HCT116 (cell line): ENCODE measurements around the gene MACROH2A1.
"Not testable (repeated sequence)": the region's sequence is repeated elsewhere in the genome, so short reads cannot be mapped to it uniquely, and the experiment has no call there.

Experiments used
- CBX3 ChIP-seq: IDR thresholded peaks from 2 replicates; pipeline ENCODE4 v1.6.1; 2012; ENCODE audit warnings: low read depth
- CEBPB ChIP-seq: IDR thresholded peaks from 2 replicates; pipeline ENCODE4 v1.6.1; 2012; ENCODE audit warnings: low read depth
- EGR1 ChIP-seq: IDR thresholded peaks from 2 replicates; pipeline ENCODE4 v1.6.1; 2012; ENCODE audit warnings: low read depth
- ELF1 ChIP-seq: IDR thresholded peaks from 2 replicates; pipeline ENCODE4 v1.6.1; 2012; ENCODE audit warnings: low read depth, borderline replicate concordance
- EZH2 ChIP-seq: fragments of 200-600 bp; sonication (generic); IDR thresholded peaks from 2 replicates; pipeline ENCODE4 v1.6.1; 2017; ENCODE audit warnings: antibody characterized with exemption, mixed run types
- EZH2phosphoT487 ChIP-seq: fragments of 200-600 bp; IDR thresholded peaks from 2 replicates; pipeline ENCODE4 v1.6.1; 2018; ENCODE audit warnings: antibody characterized with exemption, borderline replicate concordance
- POLR2A ChIP-seq: IDR thresholded peaks from 2 replicates; pipeline ENCODE4 v1.7.0; 2011; ENCODE audit warnings: borderline replicate concordance; ENCODE audit not compliant: insufficient read depth, insufficient read length; ENCODE audit errors: extremely low read depth
- POLR2AphosphoS5 ChIP-seq: IDR thresholded peaks from 2 replicates; pipeline ENCODE4 v1.6.1; 2011; ENCODE audit warnings: mild to moderate bottlenecking, low read depth, low read length, moderate library complexity
- RAD21 ChIP-seq: IDR thresholded peaks from 2 replicates; pipeline ENCODE4 v1.6.1; 2012; ENCODE audit warnings: low read depth, mild to moderate bottlenecking
- YY1 ChIP-seq: IDR thresholded peaks from 2 replicates; pipeline ENCODE4 v1.6.1; 2011; ENCODE audit warnings: low read length, low read depth, moderate library complexity, mild to moderate bottlenecking; ENCODE audit not compliant: insufficient replicate concordance; ENCODE audit errors: extremely low read depth
- TF ChIP-seq, protein P1 (sequence below): IDR thresholded peaks from 2 replicates; pipeline ENCODE4 v1.6.1; 2012
- TF ChIP-seq, protein P2 (sequence below), 3 experiments: fragments of 200-600 bp in 1 of 3; sonication (generic) in 1 of 3; IDR thresholded peaks in 2 of 3; conservative IDR thresholded peaks in 1 of 3; 2 replicates each; pipeline ENCODE4 v1.5.1; 2012 to 2017; ENCODE audit warnings: low read depth in 2 of 3, low read length in 2 of 3, antibody characterized with exemption in 1 of 3, borderline replicate concordance in 1 of 3, control low read depth in 1 of 3, mild to moderate bottlenecking in 1 of 3, mixed read lengths in 1 of 3, mixed run types in 1 of 3, moderate library complexity in 1 of 3; ENCODE audit not compliant: insufficient read depth in 1 of 3
- TF ChIP-seq, protein P3 (sequence below): IDR thresholded peaks from 2 replicates; pipeline ENCODE4 v1.6.1; 2012; ENCODE audit warnings: low read depth
- TF ChIP-seq, protein P4 (sequence below): IDR thresholded peaks from 2 replicates; pipeline ENCODE4 v1.6.1; 2011; ENCODE audit warnings: mild to moderate bottlenecking, low read length, moderate library complexity; ENCODE audit not compliant: insufficient replicate concordance; ENCODE audit errors: extremely low read depth

DNA sequence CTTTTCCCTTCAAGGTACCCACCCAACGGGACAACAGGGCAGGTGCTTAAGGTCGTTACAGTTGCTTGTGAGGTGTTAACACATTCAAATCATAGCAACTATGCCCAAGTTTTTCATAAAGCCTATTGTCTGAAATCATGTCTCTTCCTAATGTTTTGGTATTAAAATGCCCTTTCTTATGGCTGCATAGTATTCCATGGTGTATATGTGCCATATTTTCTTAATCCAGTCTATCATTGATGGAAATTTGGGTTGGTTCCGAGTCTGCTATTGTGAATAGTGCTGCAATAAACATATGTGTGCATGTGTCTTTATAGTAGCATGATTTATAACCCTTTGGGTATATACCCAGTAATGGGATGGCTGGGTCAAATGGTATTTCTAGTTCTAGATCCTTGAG, 35.7 kb downstream of the MACROH2A1 start:
- TF ChIP-seq, protein P1, sequence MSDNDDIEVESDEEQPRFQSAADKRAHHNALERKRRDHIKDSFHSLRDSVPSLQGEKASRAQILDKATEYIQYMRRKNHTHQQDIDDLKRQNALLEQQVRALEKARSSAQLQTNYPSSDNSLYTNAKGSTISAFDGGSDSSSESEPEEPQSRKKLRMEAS = not testable (repeated sequence)
- not testable (repeated sequence) for TF ChIP-seq POLR2AphosphoS5, POLR2A, ELF1, EZH2, CBX3, RAD21, EGR1, CEBPB, EZH2phosphoT487, YY1
- TF ChIP-seq, protein P2, sequence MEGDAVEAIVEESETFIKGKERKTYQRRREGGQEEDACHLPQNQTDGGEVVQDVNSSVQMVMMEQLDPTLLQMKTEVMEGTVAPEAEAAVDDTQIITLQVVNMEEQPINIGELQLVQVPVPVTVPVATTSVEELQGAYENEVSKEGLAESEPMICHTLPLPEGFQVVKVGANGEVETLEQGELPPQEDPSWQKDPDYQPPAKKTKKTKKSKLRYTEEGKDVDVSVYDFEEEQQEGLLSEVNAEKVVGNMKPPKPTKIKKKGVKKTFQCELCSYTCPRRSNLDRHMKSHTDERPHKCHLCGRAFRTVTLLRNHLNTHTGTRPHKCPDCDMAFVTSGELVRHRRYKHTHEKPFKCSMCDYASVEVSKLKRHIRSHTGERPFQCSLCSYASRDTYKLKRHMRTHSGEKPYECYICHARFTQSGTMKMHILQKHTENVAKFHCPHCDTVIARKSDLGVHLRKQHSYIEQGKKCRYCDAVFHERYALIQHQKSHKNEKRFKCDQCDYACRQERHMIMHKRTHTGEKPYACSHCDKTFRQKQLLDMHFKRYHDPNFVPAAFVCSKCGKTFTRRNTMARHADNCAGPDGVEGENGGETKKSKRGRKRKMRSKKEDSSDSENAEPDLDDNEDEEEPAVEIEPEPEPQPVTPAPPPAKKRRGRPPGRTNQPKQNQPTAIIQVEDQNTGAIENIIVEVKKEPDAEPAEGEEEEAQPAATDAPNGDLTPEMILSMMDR (IDR thresholded peaks at IDR 0.05 in 2 of 3, conservative IDR thresholded peaks at IDR 0.05 in 1 of 3; ENCODE audit: borderline replicate concordance in 1 of 3, insufficient read depth in 1 of 3, low read depth in 2 of 3, low read length in 2 of 3) = not testable (repeated sequence)
- TF ChIP-seq, protein P3, sequence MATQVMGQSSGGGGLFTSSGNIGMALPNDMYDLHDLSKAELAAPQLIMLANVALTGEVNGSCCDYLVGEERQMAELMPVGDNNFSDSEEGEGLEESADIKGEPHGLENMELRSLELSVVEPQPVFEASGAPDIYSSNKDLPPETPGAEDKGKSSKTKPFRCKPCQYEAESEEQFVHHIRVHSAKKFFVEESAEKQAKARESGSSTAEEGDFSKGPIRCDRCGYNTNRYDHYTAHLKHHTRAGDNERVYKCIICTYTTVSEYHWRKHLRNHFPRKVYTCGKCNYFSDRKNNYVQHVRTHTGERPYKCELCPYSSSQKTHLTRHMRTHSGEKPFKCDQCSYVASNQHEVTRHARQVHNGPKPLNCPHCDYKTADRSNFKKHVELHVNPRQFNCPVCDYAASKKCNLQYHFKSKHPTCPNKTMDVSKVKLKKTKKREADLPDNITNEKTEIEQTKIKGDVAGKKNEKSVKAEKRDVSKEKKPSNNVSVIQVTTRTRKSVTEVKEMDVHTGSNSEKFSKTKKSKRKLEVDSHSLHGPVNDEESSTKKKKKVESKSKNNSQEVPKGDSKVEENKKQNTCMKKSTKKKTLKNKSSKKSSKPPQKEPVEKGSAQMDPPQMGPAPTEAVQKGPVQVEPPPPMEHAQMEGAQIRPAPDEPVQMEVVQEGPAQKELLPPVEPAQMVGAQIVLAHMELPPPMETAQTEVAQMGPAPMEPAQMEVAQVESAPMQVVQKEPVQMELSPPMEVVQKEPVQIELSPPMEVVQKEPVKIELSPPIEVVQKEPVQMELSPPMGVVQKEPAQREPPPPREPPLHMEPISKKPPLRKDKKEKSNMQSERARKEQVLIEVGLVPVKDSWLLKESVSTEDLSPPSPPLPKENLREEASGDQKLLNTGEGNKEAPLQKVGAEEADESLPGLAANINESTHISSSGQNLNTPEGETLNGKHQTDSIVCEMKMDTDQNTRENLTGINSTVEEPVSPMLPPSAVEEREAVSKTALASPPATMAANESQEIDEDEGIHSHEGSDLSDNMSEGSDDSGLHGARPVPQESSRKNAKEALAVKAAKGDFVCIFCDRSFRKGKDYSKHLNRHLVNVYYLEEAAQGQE = not testable (repeated sequence)
- TF ChIP-seq, protein P4, sequence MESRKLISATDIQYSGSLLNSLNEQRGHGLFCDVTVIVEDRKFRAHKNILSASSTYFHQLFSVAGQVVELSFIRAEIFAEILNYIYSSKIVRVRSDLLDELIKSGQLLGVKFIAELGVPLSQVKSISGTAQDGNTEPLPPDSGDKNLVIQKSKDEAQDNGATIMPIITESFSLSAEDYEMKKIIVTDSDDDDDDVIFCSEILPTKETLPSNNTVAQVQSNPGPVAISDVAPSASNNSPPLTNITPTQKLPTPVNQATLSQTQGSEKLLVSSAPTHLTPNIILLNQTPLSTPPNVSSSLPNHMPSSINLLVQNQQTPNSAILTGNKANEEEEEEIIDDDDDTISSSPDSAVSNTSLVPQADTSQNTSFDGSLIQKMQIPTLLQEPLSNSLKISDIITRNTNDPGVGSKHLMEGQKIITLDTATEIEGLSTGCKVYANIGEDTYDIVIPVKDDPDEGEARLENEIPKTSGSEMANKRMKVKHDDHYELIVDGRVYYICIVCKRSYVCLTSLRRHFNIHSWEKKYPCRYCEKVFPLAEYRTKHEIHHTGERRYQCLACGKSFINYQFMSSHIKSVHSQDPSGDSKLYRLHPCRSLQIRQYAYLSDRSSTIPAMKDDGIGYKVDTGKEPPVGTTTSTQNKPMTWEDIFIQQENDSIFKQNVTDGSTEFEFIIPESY = not testable (repeated sequence)
